PC-3 (cell line): Measurements from ENCODE around the gene ST3GAL2. TPM values are rescaled to one million over a fixed set of nuclear protein-coding genes. Genes with fewer than 3 reads are reported as not detected.
A peak's percentile ranks its signal among the peaks of the same experiment; 100 is the strongest.

Experiments used
- ATAC-seq: fragments of 200-7000 bp; cut with Tn5 transposase; 2 replicates; pipeline ENCODE4 v1.9.1; 2020; ENCODE audit warnings: mild to moderate bottlenecking, moderate library complexity
- BruUV-seq: library from RNA; stranded (reverse); fragments of 400-500 nt; replicated peaks from 2 replicates; lab custom pipeline; 2021; lab: Mats Ljungman, UMichigan
- CTCF ChIA-PET: fragments of 300-600 bp; sonication (Branson Sonifier 250); formaldehyde crosslinking; loops from one replicate; lab custom pipeline; 2022; ENCODE audit warnings: antibody characterized with exemption; lab: Charles Lee
- POLR2A ChIA-PET: fragments of 300-600 bp; sonication (Branson Sonifier 250); formaldehyde crosslinking; loops from one replicate; lab custom pipeline; 2022; ENCODE audit warnings: antibody characterized with exemption; ENCODE audit not compliant: unreplicated experiment; lab: Charles Lee
- DNase-seq: peaks from one replicate; pipeline ENCODE4 v3.0.0-alpha.2; 2015
- H2AFZ ChIP-seq: fragments of 300-600 bp; sonication (generic); 2 replicates; pipeline ENCODE4 v1.6.0; 2016; ENCODE audit warnings: antibody characterized with exemption, low read length
- H3F3A ChIP-seq: fragments of 300-600 bp; sonication (generic); one replicate; pipeline ENCODE4 v1.6.0; 2017; ENCODE audit warnings: antibody characterized with exemption, low read length, control low read depth, mild to moderate bottlenecking; ENCODE audit not compliant: unreplicated experiment
- H3K27ac ChIP-seq: fragments of 300-600 bp; sonication (generic); 2 replicates; pipeline ENCODE4 v1.5.1; 2016; ENCODE audit warnings: mild to moderate bottlenecking, low read length
- H3K27me3 ChIP-seq: fragments of 300-600 bp; sonication (generic); 2 replicates; pipeline ENCODE4 v1.6.1; 2016; ENCODE audit warnings: low read length, mixed read lengths
- H3K36me3 ChIP-seq: fragments of 300-600 bp; sonication (generic); 2 replicates; pipeline ENCODE4 v1.6.1; 2016; ENCODE audit warnings: low read depth, mixed run types, low read length, mixed read lengths
- H3K4me1 ChIP-seq: fragments of 300-600 bp; sonication (generic); 2 replicates; pipeline ENCODE4 v1.5.1; 2016; ENCODE audit warnings: low read length; ENCODE audit not compliant: insufficient read depth
- H3K4me2 ChIP-seq: fragments of 300-600 bp; sonication (generic); 2 replicates; pipeline ENCODE4 v1.6.0; 2016; ENCODE audit warnings: low read length
- H3K4me3 ChIP-seq: fragments of 300-600 bp; sonication (generic); 2 replicates; pipeline ENCODE4 v1.5.1; 2016; ENCODE audit warnings: mild to moderate bottlenecking, low read length, mixed read lengths
- H3K79me2 ChIP-seq: fragments of 300-600 bp; sonication (generic); 2 replicates; pipeline ENCODE4 v1.6.1; 2017; ENCODE audit warnings: low read length, mixed read lengths
- H3K9ac ChIP-seq: fragments of 300-600 bp; sonication (generic); 2 replicates; pipeline ENCODE4 v1.6.0; 2016; ENCODE audit warnings: mild to moderate bottlenecking, low read length
- H3K9me2 ChIP-seq: fragments of 300-600 bp; sonication (generic); replicated peaks from 2 replicates; pipeline ENCODE4 v1.6.1; 2016; ENCODE audit warnings: mixed run types, low read length, mixed read lengths
- H3K9me3 ChIP-seq: fragments of 300-600 bp; sonication (generic); 2 replicates; pipeline ENCODE4 v1.6.1; 2016; ENCODE audit warnings: low read length, mixed read lengths
- H4K20me1 ChIP-seq: fragments of 300-600 bp; sonication (generic); 2 replicates; pipeline ENCODE4 v1.6.1; 2016; ENCODE audit warnings: low read length, mixed read lengths
- CTCF ChIP-seq: fragments of 300-600 bp; sonication (generic); conservative IDR thresholded peaks from 2 replicates; pipeline ENCODE4 v1.5.1; 2017; ENCODE audit warnings: antibody characterized with exemption, low read depth, mild to moderate bottlenecking, low read length
- EZH2 ChIP-seq: fragments of 300-600 bp; sonication (generic); IDR thresholded peaks from one replicate; pipeline ENCODE4 v1.6.1; 2017; ENCODE audit warnings: antibody characterized with exemption, mild to moderate bottlenecking, low read length; ENCODE audit not compliant: unreplicated experiment
- EZH2phosphoT487 ChIP-seq: fragments of 300-600 bp; sonication (generic); IDR thresholded peaks from 2 replicates; pipeline ENCODE4 v1.6.1; 2018; ENCODE audit warnings: mild to moderate bottlenecking, antibody characterized with exemption, low read length, borderline replicate concordance
- intact Hi-C: fragments of 100-400 bp; cut with micrococcal nuclease; formaldehyde crosslinking; loops from 2 replicates; pipeline ENCODE4 v1.9.0; 2023
- total RNA-seq: library from RNA; depleted of rRNA; stranded (reverse); fragments of >200 nt; gene quantifications from 2 replicates; pipeline ENCODE4 v1.2.3, GENCODE V29; 2014

ST3GAL2 gene
- total RNA-seq, 1 experiment from 2014 or later: 9.8 TPM

- TF ChIP-seq EZH2phosphoT487 (no peak), EZH2 (no peak), CTCF (no peak)
- peak overlapping the region; percentile 9; the same call in 1 of the 2 replicates for H3K4me3 ChIP-seq
- peak overlapping the region; percentile 77 for H3K27ac ChIP-seq
- H3K4me1 ChIP-seq: peaks cover 19% of the 10 kb centered on the region
- no peaks in the 10 kb centered on the region for H3K79me2 ChIP-seq
- H3K9me3 ChIP-seq: no peaks in the 10 kb centered on the region
- no TSS peak for BruUV-seq
- H3K9me2 ChIP-seq: no peaks in the 10 kb centered on the region
- CTCF ChIA-PET: interaction anchor here (0.5 kb wide), 1 partner anchor 91 kb away, joined by 3 read pairs; no protein-coding TSS in a partner anchor
- peak overlapping the region; percentile 63 for H3K4me2 ChIP-seq
- H2AFZ ChIP-seq: peak overlapping the region; percentile 54
- POLR2A ChIA-PET: interaction anchor here (0.6 kb wide), 1 partner anchor 85 kb away, joined by 3 read pairs; no protein-coding TSS in a partner anchor
- intact Hi-C loops: no loop called here
- peaks cover 4% of the 10 kb centered on the region for H3K36me3 ChIP-seq
- H3K27me3 ChIP-seq: no peaks in the 10 kb centered on the region
- peak; percentile 79 for DNase-seq
- H4K20me1 ChIP-seq: no peaks in the 10 kb centered on the region
- no peaks in the 10 kb centered on the region for H3F3A ChIP-seq
- peak overlapping the region; percentile 44 for H3K9ac ChIP-seq
- ATAC-seq: peak; percentile 90
These were observed 37.5 kb upstream of the ST3GAL2 start for GRCh38 chr16:70476272-70477020.

- H3K4me3 ChIP-seq: no peak overlapping the region
- no peak overlapping the region for H3K9ac ChIP-seq
- intact Hi-C loops: no loop called here
- DNase-seq (no peak), ATAC-seq (no peak)
- no peaks in the 10 kb centered on the region for H3K9me3 ChIP-seq
- ChIA-PET POLR2A (no interaction called here), CTCF (no interaction called here)
- H3K36me3 ChIP-seq: peaks cover 4% of the 10 kb centered on the region
- 0 out of 2 replicates have a peak overlapping the region, but pooled peaks have one; percentile 77 for H3K27ac ChIP-seq
- no TSS peak for BruUV-seq
- no peaks in the 10 kb centered on the region for H4K20me1 ChIP-seq
- no peak overlapping the region for H3K4me2 ChIP-seq
- H3K27me3 ChIP-seq: no peaks in the 10 kb centered on the region
- H3K4me1 ChIP-seq: peaks cover 19% of the 10 kb centered on the region
- H3K79me2 ChIP-seq: no peaks in the 10 kb centered on the region
- no peaks in the 10 kb centered on the region for H3K9me2 ChIP-seq
- no peak for TF ChIP-seq CTCF
- no peak for TF ChIP-seq EZH2
- TF ChIP-seq EZH2phosphoT487: no peak
- H2AFZ ChIP-seq: no peak overlapping the region
- no peaks in the 10 kb centered on the region for H3F3A ChIP-seq
These were observed 36.4 kb upstream of the ST3GAL2 start for GRCh38 chr16:70475054-70475871.
